OCI-LY1 (cell line): Measurements from ENCODE around the gene CNOT4.
A peak's percentile ranks its signal among the peaks of the same experiment; 100 is the strongest.
"Not testable (repeated sequence)": the region's sequence is repeated elsewhere in the genome, so short reads cannot be mapped to it uniquely, and the experiment has no call there.

ENCODE experiments used
- H2AFZ ChIP-seq: fragments of 200-600 bp; sonication (generic), shearing (Covaris generic); 2 replicates; pipeline ENCODE4 v1.6.0; 2014; ENCODE audit warnings: antibody characterized with exemption, mild to moderate bottlenecking, low read length
- H3F3A ChIP-seq: fragments of 200-600 bp; sonication (generic), shearing (Covaris generic); 2 replicates; pipeline ENCODE4 v1.6.0; 2014; ENCODE audit warnings: mild to moderate bottlenecking, antibody characterized with exemption, low read length, moderate library complexity; ENCODE audit not compliant: insufficient read depth
- H3K27ac ChIP-seq: fragments of 200-600 bp; sonication (generic); 2 replicates; pipeline ENCODE4 v1.5.1; 2014; ENCODE audit warnings: low read length, mixed run types, mild to moderate bottlenecking, low read depth; ENCODE audit not compliant: poor library complexity, severe bottlenecking
- H3K27me3 ChIP-seq: fragments of 200-600 bp; sonication (generic); 2 replicates; pipeline ENCODE4 v1.6.0; 2014; ENCODE audit warnings: antibody characterized with exemption, mild to moderate bottlenecking, low read length, moderate library complexity; ENCODE audit not compliant: insufficient read depth
- H3K36me3 ChIP-seq: fragments of 200-600 bp; sonication (generic); 2 replicates; pipeline ENCODE4 v1.6.1; 2014; ENCODE audit warnings: mild to moderate bottlenecking, antibody characterized with exemption, low read length, moderate library complexity, mixed read lengths; ENCODE audit not compliant: insufficient read depth
- H3K4me1 ChIP-seq: fragments of 200-600 bp; sonication (generic); 2 replicates; pipeline ENCODE4 v1.5.1; 2014; ENCODE audit warnings: mild to moderate bottlenecking, low read length, moderate library complexity; ENCODE audit not compliant: insufficient read depth, severe bottlenecking
- H3K4me2 ChIP-seq: fragments of 200-600 bp; sonication (generic), shearing (Covaris generic); 2 replicates; pipeline ENCODE4 v1.6.1; 2014; ENCODE audit warnings: low read length
- H3K4me3 ChIP-seq: fragments of 200-600 bp; sonication (generic); 2 replicates; pipeline ENCODE4 v1.5.1; 2014; ENCODE audit warnings: low read length, low read depth, mild to moderate bottlenecking, mixed read lengths; ENCODE audit not compliant: poor library complexity, severe bottlenecking
- H3K79me2 ChIP-seq: fragments of 200-600 bp; shearing (Covaris generic); 2 replicates; pipeline ENCODE4 v1.6.1; 2016; ENCODE audit warnings: mixed run types, low read length, mixed read lengths; ENCODE audit not compliant: insufficient read depth
- H3K9ac ChIP-seq: fragments of 200-600 bp; sonication (generic), shearing (Covaris generic); 2 replicates; pipeline ENCODE4 v1.6.1; 2014; ENCODE audit warnings: mild to moderate bottlenecking, low read length, mixed read lengths
- H3K9me2 ChIP-seq: fragments of 200-600 bp; sonication (generic), shearing (Covaris generic); 2 replicates; pipeline ENCODE4 v1.6.1; 2014; ENCODE audit warnings: low read depth, mild to moderate bottlenecking, low read length, mixed read lengths
- H3K9me3 ChIP-seq: fragments of 200-600 bp; shearing (Covaris generic); 2 replicates; pipeline ENCODE4 v1.6.1; 2014; ENCODE audit warnings: low read length, mixed read lengths
- H4K20me1 ChIP-seq: fragments of 200-600 bp; sonication (generic), shearing (Covaris generic); 2 replicates; pipeline ENCODE4 v1.6.0; 2016; ENCODE audit warnings: mild to moderate bottlenecking, low read length; ENCODE audit not compliant: insufficient read depth
- CTCF ChIP-seq: fragments of 200-600 bp; sonication (generic), shearing (Covaris generic); IDR thresholded peaks from 2 replicates; pipeline ENCODE4 v1.5.1; 2017; ENCODE audit warnings: mild to moderate bottlenecking, antibody characterized with exemption, low read length, moderate library complexity, mixed read lengths
- EZH2 ChIP-seq: fragments of 200-600 bp; sonication (generic), shearing (Covaris generic); IDR thresholded peaks from 2 replicates; pipeline ENCODE4 v1.8.0; 2017; ENCODE audit warnings: borderline replicate concordance, mixed run types, mild to moderate bottlenecking, antibody characterized with exemption, low read length, moderate library complexity, mixed read lengths

The CNOT4 gene

GRCh38 chr7:135355377-135356048, 154.4 kb downstream of the CNOT4 start:
- Histone ChIP-seq H4K20me1 (no peaks in the 10 kb centered on the region), H3K9me3 (no peaks in the 10 kb centered on the region), H3K4me2 (no peak overlapping the region), H3K9ac (no peak overlapping the region), H3K4me3 (no peak overlapping the region), H3K27ac (no peak overlapping the region), H3K36me3 (no peaks in the 10 kb centered on the region), H3K79me2 (no peaks in the 10 kb centered on the region), H2AFZ (no peak overlapping the region), H3F3A (no peaks in the 10 kb centered on the region), H3K4me1 (no peaks in the 10 kb centered on the region), H3K27me3 (no peaks in the 10 kb centered on the region), H3K9me2 (no peaks in the 10 kb centered on the region)
- no peak for TF ChIP-seq CTCF
- no peak for TF ChIP-seq EZH2

- no peaks in the 10 kb centered on the region for H3K27me3 ChIP-seq
- H3K27ac ChIP-seq, result no peak overlapping the region
- no peak overlapping the region for H3K4me2 ChIP-seq
- no peaks in the 10 kb centered on the region for H3K4me1 ChIP-seq
- no peak overlapping the region for H2AFZ ChIP-seq
- no peaks in the 10 kb centered on the region for H3K9me2 ChIP-seq
- H3K9me3 ChIP-seq, result no peaks in the 10 kb centered on the region
- no peak overlapping the region for H3K9ac ChIP-seq
- H3K36me3 ChIP-seq, result no peaks in the 10 kb centered on the region
- TF ChIP-seq EZH2, result no peak
- no peak for TF ChIP-seq CTCF
- H3K79me2 ChIP-seq, result no peaks in the 10 kb centered on the region
- no peaks in the 10 kb centered on the region for H4K20me1 ChIP-seq
- H3K4me3 ChIP-seq, result no peak overlapping the region
- no peaks in the 10 kb centered on the region for H3F3A ChIP-seq
These were observed 156.1 kb downstream of the CNOT4 start for GRCh38 chr7:135353832-135354231.

- H3K9ac ChIP-seq, result no peak overlapping the region
- no peaks in the 10 kb centered on the region for H3K9me2 ChIP-seq
- no peak for TF ChIP-seq EZH2
- peak; percentile 35; the same call in 1 of the 2 replicates for TF ChIP-seq CTCF
These were observed 157.6 kb downstream of the CNOT4 start for GRCh38 chr7:135352285-135352684.

DNA sequence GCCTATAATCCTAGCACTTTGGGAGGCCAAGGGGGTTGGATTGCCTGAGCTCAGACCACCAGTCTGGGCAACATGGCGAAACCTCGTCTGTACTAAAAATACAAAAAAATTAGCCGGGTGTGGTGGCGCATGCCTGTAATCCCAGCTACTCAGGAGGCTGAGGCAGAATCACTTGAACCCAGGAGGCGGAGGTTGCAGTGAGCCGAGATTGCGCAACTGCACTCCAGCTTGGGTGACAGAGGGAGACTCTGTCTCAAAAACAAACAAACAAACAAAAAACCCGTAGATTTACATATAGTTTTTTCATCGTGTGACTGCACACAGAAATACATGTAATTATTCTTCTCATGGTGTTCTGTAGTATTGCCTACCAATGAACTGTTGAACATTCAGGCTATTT, 158.8 kb downstream of the CNOT4 start:
- H3K4me2 ChIP-seq, H3K9me2 ChIP-seq, H3K4me1 ChIP-seq, H3K36me3 ChIP-seq, H3K9ac ChIP-seq, H3K4me3 ChIP-seq, H3K27ac ChIP-seq, H3K9me3 ChIP-seq, H3K27me3 ChIP-seq, H2AFZ ChIP-seq, H3F3A ChIP-seq, H4K20me1 ChIP-seq, H3K79me2 ChIP-seq: not testable (repeated sequence)

More at GRCh38 chr7:135352285-135352684, 157.6 kb downstream of the CNOT4 start:
- Histone ChIP-seq H3K27ac (no peak overlapping the region), H3K4me2 (no peak overlapping the region), H3K9me3 (no peaks in the 10 kb centered on the region), H2AFZ (no peak overlapping the region), H3K79me2 (no peaks in the 10 kb centered on the region), H3K27me3 (no peaks in the 10 kb centered on the region), H3K4me1 (no peaks in the 10 kb centered on the region), H3K36me3 (no peaks in the 10 kb centered on the region), H3F3A (no peaks in the 10 kb centered on the region), H3K4me3 (no peak overlapping the region), H4K20me1 (no peaks in the 10 kb centered on the region)
